Right atrium auricular region (tissue), 2 donors: ENCODE data around the gene TNFRSF19. TPM values are rescaled to one million over a fixed set of nuclear protein-coding genes. Genes with fewer than 3 reads are reported as not detected.

ENCODE experiments used
- DNase-seq: peaks from one replicate; pipeline ENCODE4 v3.0.0-alpha.2; 2019; ENCODE audit warnings: low spot score
- H3K27ac ChIP-seq, 2 donors: fragments of 200-600 bp; sonication (generic); 1 replicate in 1 of 2; 2 replicates in 1 of 2; pipeline ENCODE4 v1.5.1; 2016 to 2019
- H3K27me3 ChIP-seq, 2 donors: fragments of 200-600 bp; sonication (generic); one replicate each; pipeline versions ENCODE4 v1.5.1 to v1.6.0; 2017 to 2019
- H3K36me3 ChIP-seq: fragments of 200-600 bp; sonication (generic); one replicate; pipeline ENCODE4 v1.5.1; 2016
- H3K4me1 ChIP-seq, 2 donors: fragments of 200-600 bp; sonication (generic); one replicate each; pipeline versions ENCODE4 v1.5.1 to v1.6.0; 2017 to 2019
- H3K4me3 ChIP-seq, 2 donors: fragments of 200-600 bp; sonication (generic); 1 replicate in 1 of 2; 2 replicates in 1 of 2; pipeline ENCODE4 v1.5.1; 2017 to 2019; ENCODE audit warnings: mild to moderate bottlenecking in 1 of 2, moderate library complexity in 1 of 2
- H3K9me3 ChIP-seq, 2 donors: fragments of 200-600 bp; sonication (generic); one replicate each; pipeline ENCODE4 v1.5.1; 2019
- total RNA-seq, 2 donors: library from RNA; depleted of rRNA; stranded (reverse); fragments of >200 nt; gene quantifications; one replicate each; pipeline ENCODE4 v1.1.0, GENCODE V29; 2016
- TF ChIP-seq, protein P1 (sequence below), 2 donors: fragments of 200-600 bp; sonication (generic); IDR thresholded peaks; one replicate each; pipeline ENCODE4 v1.5.1; 2019; ENCODE audit warnings: antibody characterized with exemption in 2 of 2

The TNFRSF19 gene
- total RNA-seq, 2 donors from 2014 or later = 32.2 to 38.5 TPM

GRCh38 chr13:23560571-23561089 is 9.6 kb upstream of the TNFRSF19 start:
- Histone ChIP-seq H3K36me3 (no peaks in the 10 kb centered on the region), H3K4me1 (peaks cover 0 to 23% of the 10 kb centered on the region in 2 donors), H3K4me3 (no peak overlapping the region), H3K9me3 (no peaks in the 10 kb centered on the region), H3K27ac (peak overlapping the region; percentile 79 to 90), H3K27me3 (no peaks in the 10 kb centered on the region)
- TF ChIP-seq, protein P1, sequence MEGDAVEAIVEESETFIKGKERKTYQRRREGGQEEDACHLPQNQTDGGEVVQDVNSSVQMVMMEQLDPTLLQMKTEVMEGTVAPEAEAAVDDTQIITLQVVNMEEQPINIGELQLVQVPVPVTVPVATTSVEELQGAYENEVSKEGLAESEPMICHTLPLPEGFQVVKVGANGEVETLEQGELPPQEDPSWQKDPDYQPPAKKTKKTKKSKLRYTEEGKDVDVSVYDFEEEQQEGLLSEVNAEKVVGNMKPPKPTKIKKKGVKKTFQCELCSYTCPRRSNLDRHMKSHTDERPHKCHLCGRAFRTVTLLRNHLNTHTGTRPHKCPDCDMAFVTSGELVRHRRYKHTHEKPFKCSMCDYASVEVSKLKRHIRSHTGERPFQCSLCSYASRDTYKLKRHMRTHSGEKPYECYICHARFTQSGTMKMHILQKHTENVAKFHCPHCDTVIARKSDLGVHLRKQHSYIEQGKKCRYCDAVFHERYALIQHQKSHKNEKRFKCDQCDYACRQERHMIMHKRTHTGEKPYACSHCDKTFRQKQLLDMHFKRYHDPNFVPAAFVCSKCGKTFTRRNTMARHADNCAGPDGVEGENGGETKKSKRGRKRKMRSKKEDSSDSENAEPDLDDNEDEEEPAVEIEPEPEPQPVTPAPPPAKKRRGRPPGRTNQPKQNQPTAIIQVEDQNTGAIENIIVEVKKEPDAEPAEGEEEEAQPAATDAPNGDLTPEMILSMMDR (IDR thresholded peaks at IDR 0.05) = no peak
- no peak for DNase-seq

DNA sequence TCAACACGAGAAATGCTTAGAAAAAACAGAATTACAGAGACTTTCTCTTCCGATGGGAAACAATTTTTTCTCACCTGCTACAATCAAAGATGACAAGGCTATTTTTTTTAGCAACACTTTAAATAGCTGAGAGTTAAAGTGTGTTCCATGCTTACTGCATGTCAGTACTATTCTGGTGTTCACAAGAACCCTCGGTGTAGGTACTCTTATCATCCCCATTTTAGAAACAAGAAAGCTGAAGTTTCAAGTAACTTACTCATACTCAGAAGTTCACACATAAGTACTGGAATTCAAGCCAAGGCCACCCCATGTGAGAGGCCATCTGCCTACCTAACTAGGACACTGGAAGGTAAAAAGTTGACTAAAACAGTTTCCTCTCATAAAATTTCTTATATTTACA is 9.0 kb upstream of the TNFRSF19 start:
- H3K4me3 ChIP-seq = no peak overlapping the region
- no peaks in the 10 kb centered on the region for H3K27me3 ChIP-seq
- DNase-seq = no peak
- peak overlapping the region; percentile 79 to 90 for H3K27ac ChIP-seq
- no peaks in the 10 kb centered on the region for H3K36me3 ChIP-seq
- TF ChIP-seq, protein P1 (IDR thresholded peaks at IDR 0.05) = no peak
- H3K4me1 ChIP-seq = peaks cover 0 to 23% of the 10 kb centered on the region in 2 donors
- no peaks in the 10 kb centered on the region for H3K9me3 ChIP-seq

GRCh38 chr13:23563085-23563845 is 6.9 kb upstream of the TNFRSF19 start:
- TF ChIP-seq, protein P1 (IDR thresholded peaks at IDR 0.05) = no peak
- no peak overlapping the region for H3K4me3 ChIP-seq
- peaks cover 0 to 22% of the 10 kb centered on the region in 2 donors for H3K4me1 ChIP-seq
- peak overlapping the region in 1 of 2 donors; percentile 90 for H3K27ac ChIP-seq
- no peaks in the 10 kb centered on the region for H3K27me3 ChIP-seq
- DNase-seq = no peak
- H3K36me3 ChIP-seq = no peaks in the 10 kb centered on the region
- no peaks in the 10 kb centered on the region for H3K9me3 ChIP-seq

DNA sequence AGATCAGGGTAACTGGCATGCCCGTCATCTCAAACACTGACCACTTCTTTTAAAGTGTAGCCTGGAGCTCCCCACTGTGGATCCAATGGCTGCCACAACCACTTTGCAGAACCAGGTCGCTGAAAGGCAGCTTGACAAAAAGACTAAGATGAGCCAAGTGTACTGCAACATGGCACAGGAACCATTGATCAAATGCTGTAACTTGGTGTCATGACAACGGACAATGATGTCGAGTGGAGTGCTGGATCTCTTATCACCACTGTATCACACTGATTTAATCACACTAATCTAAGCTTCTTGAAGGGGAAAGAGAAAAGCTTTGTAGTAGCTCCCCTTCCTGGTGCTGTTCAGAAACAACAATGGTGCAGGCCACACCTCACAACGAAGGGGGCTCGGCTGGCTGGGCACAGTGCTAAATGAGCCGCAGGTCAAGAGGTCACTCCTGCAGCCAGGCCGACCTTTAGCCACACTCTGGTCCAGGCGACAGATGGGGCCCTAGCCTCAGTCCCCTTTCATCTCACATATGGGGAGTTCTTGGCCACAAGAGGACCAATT is 2.2 kb upstream of the TNFRSF19 start:
- no peak overlapping the region for H3K4me3 ChIP-seq
- TF ChIP-seq, protein P1 (IDR thresholded peaks at IDR 0.05) = peak in 1 of 2 donors; percentile 54
- H3K27ac ChIP-seq = peak overlapping the region in 1 of 2 donors; percentile 7
- no peaks in the 10 kb centered on the region for H3K9me3 ChIP-seq
- no peaks in the 10 kb centered on the region for H3K36me3 ChIP-seq
- H3K27me3 ChIP-seq = no peaks in the 10 kb centered on the region
- H3K4me1 ChIP-seq = peaks cover 0 to 8% of the 10 kb centered on the region in 2 donors
- no peak for DNase-seq

GRCh38 chr13:23570921-23571315 is 706 bp downstream of the TNFRSF19 start:
- Histone ChIP-seq H3K9me3 (no peaks in the 10 kb centered on the region), H3K4me3 (peak overlapping the region; percentile 46 to 48), H3K4me1 (peaks cover 0 to 4% of the 10 kb centered on the region in 2 donors), H3K27ac (peak overlapping the region; percentile 70 to 86), H3K36me3 (no peaks in the 10 kb centered on the region), H3K27me3 (no peaks in the 10 kb centered on the region)
- DNase-seq = no peak
- TF ChIP-seq, protein P1 (IDR thresholded peaks at IDR 0.05) = peak; percentile 14 to 36
